ENCODE data around the gene SELPLG.
A peak's percentile ranks its signal among the peaks of the same experiment; 100 is the strongest.

- TF ChIP-seq CTCF (conservative IDR thresholded peaks at IDR 0.05; ENCODE audit: low read length) (0 out of 2 replicates have a peak, but pooled peaks have one; percentile 17), EZH2phosphoT487 (IDR thresholded peaks at IDR 0.05; ENCODE audit: borderline replicate concordance) (no peak)
Measured at GRCh38 chr12:108633534-108634248, at the start of gene SELPLG.
